PC-9 (cell line): ENCODE data around the gene NEK7.

ENCODE experiments used
- EZH2 ChIP-seq: fragments of 200-600 bp; sonication (generic); IDR thresholded peaks from 2 replicates; pipeline ENCODE4 v1.8.0; 2017; ENCODE audit warnings: antibody characterized with exemption, low read depth
- TF ChIP-seq, protein P1 (sequence below): fragments of 200-600 bp; sonication (generic); conservative IDR thresholded peaks from 2 replicates; pipeline ENCODE4 v1.6.1; 2017; ENCODE audit warnings: mixed run types, antibody characterized with exemption, mild to moderate bottlenecking, moderate library complexity

DNA sequence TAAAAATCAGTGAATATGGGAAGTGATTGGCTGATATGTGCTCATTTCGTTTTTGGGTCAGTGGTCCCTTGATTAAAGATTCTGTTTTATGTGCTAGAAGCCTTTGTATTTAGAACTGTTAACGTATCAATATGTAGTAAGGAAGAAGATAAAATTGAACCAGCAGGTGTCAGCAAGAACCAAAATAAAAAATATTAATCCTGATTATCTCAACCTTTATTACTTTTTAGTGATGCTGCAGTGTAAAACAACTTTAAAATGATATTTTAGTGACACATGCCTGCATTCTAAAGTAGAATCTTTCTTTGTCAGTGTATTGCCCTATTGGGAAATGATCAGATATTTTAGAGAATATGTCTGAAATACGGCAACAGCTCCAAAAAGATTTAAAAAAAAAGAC lies 49.5 kb downstream of the NEK7 start:
- no peak for TF ChIP-seq EZH2
- TF ChIP-seq, protein P1, sequence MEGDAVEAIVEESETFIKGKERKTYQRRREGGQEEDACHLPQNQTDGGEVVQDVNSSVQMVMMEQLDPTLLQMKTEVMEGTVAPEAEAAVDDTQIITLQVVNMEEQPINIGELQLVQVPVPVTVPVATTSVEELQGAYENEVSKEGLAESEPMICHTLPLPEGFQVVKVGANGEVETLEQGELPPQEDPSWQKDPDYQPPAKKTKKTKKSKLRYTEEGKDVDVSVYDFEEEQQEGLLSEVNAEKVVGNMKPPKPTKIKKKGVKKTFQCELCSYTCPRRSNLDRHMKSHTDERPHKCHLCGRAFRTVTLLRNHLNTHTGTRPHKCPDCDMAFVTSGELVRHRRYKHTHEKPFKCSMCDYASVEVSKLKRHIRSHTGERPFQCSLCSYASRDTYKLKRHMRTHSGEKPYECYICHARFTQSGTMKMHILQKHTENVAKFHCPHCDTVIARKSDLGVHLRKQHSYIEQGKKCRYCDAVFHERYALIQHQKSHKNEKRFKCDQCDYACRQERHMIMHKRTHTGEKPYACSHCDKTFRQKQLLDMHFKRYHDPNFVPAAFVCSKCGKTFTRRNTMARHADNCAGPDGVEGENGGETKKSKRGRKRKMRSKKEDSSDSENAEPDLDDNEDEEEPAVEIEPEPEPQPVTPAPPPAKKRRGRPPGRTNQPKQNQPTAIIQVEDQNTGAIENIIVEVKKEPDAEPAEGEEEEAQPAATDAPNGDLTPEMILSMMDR: no peak
